Spinal cord (tissue), 10 donors: ENCODE results near the gene AP5Z1. TPM values are rescaled to one million over a fixed set of nuclear protein-coding genes. Genes with fewer than 3 reads are reported as not detected.

Experiments used
- DNase-seq, 6 donors: peaks; one replicate each; pipeline versions ENCODE4 v3.0.0 to v3.0.0-alpha.2; 2013 to 2015; ENCODE audit warnings: low spot score in 6 of 6, low read depth in 4 of 6
- H3K27ac ChIP-seq: one replicate; pipeline ENCODE4 v1.5.1; 2013; ENCODE audit warnings: low read depth, low read length, control low read depth
- H3K27me3 ChIP-seq: one replicate; pipeline ENCODE4 v1.6.1; 2013; ENCODE audit warnings: low read length; ENCODE audit not compliant: control insufficient read depth, insufficient read depth
- H3K36me3 ChIP-seq: one replicate; pipeline ENCODE4 v1.6.1; 2013; ENCODE audit warnings: low read length; ENCODE audit not compliant: control insufficient read depth, insufficient read depth
- H3K4me1 ChIP-seq: one replicate; pipeline ENCODE4 v1.6.1; 2013; ENCODE audit warnings: low read length; ENCODE audit not compliant: control insufficient read depth, insufficient read depth
- H3K4me3 ChIP-seq: one replicate; pipeline ENCODE4 v1.5.1; 2013; ENCODE audit warnings: low read depth, low read length, control low read depth
- H3K9me3 ChIP-seq: one replicate; pipeline ENCODE4 v1.6.1; 2013; ENCODE audit warnings: low read length; ENCODE audit not compliant: control insufficient read depth, insufficient read depth
- WGBS: methylation state at CpG from one replicate; pipeline ENCODE4 v1.1.5; 2013; ENCODE audit warnings: missing lambda C conversion rate; ENCODE audit not compliant: insufficient coverage; 5-methylcytosine and 5-hydroxymethylcytosine counted together
- polyA plus RNA-seq, 2 donors: library from polyadenylated mRNA; unstranded; fragments of 120-200 nt; gene quantifications; one replicate each; pipeline ENCODE4 v1.2.1, GENCODE V29; 2013; ENCODE audit not compliant: insufficient read length in 2 of 2
- total RNA-seq, 2 donors: library from RNA; depleted of rRNA in 1 of 2; stranded (reverse); fragments of 120-200 nt in 1 of 2; fragments of >200 nt in 1 of 2; gene quantifications; one replicate each; pipeline versions ENCODE4 v1.2.3 to v1.2.4, GENCODE V29; 2013 to 2014
- donor health status: healthy.

Gene AP5Z1
- total and polyA plus RNA-seq, 4 donors, result 11.5 to 40.0 (median 24.2) TPM

GRCh38 chr7:4774007-4774406 lies 1.4 kb upstream of the AP5Z1 start:
- Histone ChIP-seq H3K9me3 (no peaks in the 10 kb centered on the region), H3K27me3 (no peaks in the 10 kb centered on the region), H3K4me3 (no peak overlapping the region), H3K27ac (no peak overlapping the region), H3K36me3 (peaks cover 33% of the 10 kb centered on the region), H3K4me1 (peaks cover 21% of the 10 kb centered on the region)
- no peak for DNase-seq
- 90% methylated on average over 9 of the region's 12 CpGs for WGBS

GRCh38 chr7:4774658-4775249 lies 669 bp upstream of the AP5Z1 start:
- WGBS, result 10% methylated on average over 19 of the region's 24 CpGs
- no peaks in the 10 kb centered on the region for H3K27me3 ChIP-seq
- no peaks in the 10 kb centered on the region for H3K9me3 ChIP-seq
- DNase-seq, result peak in 1 of 6 donors; percentile 35
- peak overlapping the region; percentile 91 for H3K27ac ChIP-seq
- peaks cover 29% of the 10 kb centered on the region for H3K36me3 ChIP-seq
- peaks cover 21% of the 10 kb centered on the region for H3K4me1 ChIP-seq
- peak overlapping the region; percentile 99 for H3K4me3 ChIP-seq

GRCh38 chr7:4775848-4776623 lies 613 bp downstream of the AP5Z1 start:
- peaks cover 27% of the 10 kb centered on the region for H3K36me3 ChIP-seq
- no peak for DNase-seq
- H3K9me3 ChIP-seq, result no peaks in the 10 kb centered on the region
- H3K27ac ChIP-seq, result peak overlapping the region; percentile 91
- 10% methylated on average over 22 of the region's 32 CpGs for WGBS
- peak overlapping the region; percentile 99 for H3K4me3 ChIP-seq
- H3K4me1 ChIP-seq, result peaks cover 21% of the 10 kb centered on the region
- no peaks in the 10 kb centered on the region for H3K27me3 ChIP-seq

- no peak overlapping the region for H3K4me3 ChIP-seq
- no peak for DNase-seq
- H3K27ac ChIP-seq, result no peak overlapping the region
- H3K27me3 ChIP-seq, result no peaks in the 10 kb centered on the region
- H3K36me3 ChIP-seq, result peaks cover 43% of the 10 kb centered on the region
- H3K9me3 ChIP-seq, result no peaks in the 10 kb centered on the region
- H3K4me1 ChIP-seq, result peaks cover 21% of the 10 kb centered on the region
- no CpG with 5 or more reads among the region's 5 CpGs for WGBS
Observed at GRCh38 chr7:4779118-4779517, 3.7 kb downstream of the AP5Z1 start.

- Histone ChIP-seq H3K36me3 (peaks cover 67% of the 10 kb centered on the region), H3K4me1 (peaks cover 7% of the 10 kb centered on the region), H3K9me3 (no peaks in the 10 kb centered on the region), H3K27me3 (no peaks in the 10 kb centered on the region), H3K4me3 (no peak overlapping the region), H3K27ac (no peak overlapping the region)
- WGBS, result 93% methylated on average over 26 of the region's 27 CpGs
- DNase-seq, result no peak
Observed at GRCh38 chr7:4781366-4782069, 6.1 kb downstream of the AP5Z1 start.

GRCh38 chr7:4782333-4783291 lies 7.2 kb downstream of the AP5Z1 start:
- Histone ChIP-seq H3K36me3 (peaks cover 75% of the 10 kb centered on the region), H3K9me3 (no peaks in the 10 kb centered on the region), H3K27me3 (no peaks in the 10 kb centered on the region), H3K4me3 (no peak overlapping the region), H3K4me1 (peaks cover 4% of the 10 kb centered on the region), H3K27ac (no peak overlapping the region)
- no peak for DNase-seq
- 96% methylated on average over 29 of the region's 36 CpGs for WGBS

GRCh38 chr7:4783292-4783652 lies 7.8 kb downstream of the AP5Z1 start:
- WGBS, result 90% methylated on average over 14 of the region's 16 CpGs
- peaks cover 78% of the 10 kb centered on the region for H3K36me3 ChIP-seq

GRCh38 chr7:4783762-4784351 lies 8.4 kb downstream of the AP5Z1 start:
- H3K4me3 ChIP-seq, result no peak overlapping the region
- H3K27ac ChIP-seq, result no peak overlapping the region
- H3K27me3 ChIP-seq, result no peaks in the 10 kb centered on the region
- no peaks in the 10 kb centered on the region for H3K4me1 ChIP-seq
- no peak for DNase-seq
- 93% methylated on average over 40 of the region's 40 CpGs for WGBS
- H3K36me3 ChIP-seq, result peaks cover 82% of the 10 kb centered on the region
- no peaks in the 10 kb centered on the region for H3K9me3 ChIP-seq

More at GRCh38 chr7:4783292-4783652, 7.8 kb downstream of the AP5Z1 start:
- Histone ChIP-seq H3K4me1 (peaks cover under 1% of the 10 kb centered on the region), H3K4me3 (no peak overlapping the region), H3K27me3 (no peaks in the 10 kb centered on the region), H3K9me3 (no peaks in the 10 kb centered on the region), H3K27ac (no peak overlapping the region)
- no peak for DNase-seq

GRCh38 chr7:4784799-4785198 lies 9.4 kb downstream of the AP5Z1 start:
- Histone ChIP-seq H3K27ac (no peak overlapping the region), H3K4me1 (no peaks in the 10 kb centered on the region), H3K36me3 (peaks cover 91% of the 10 kb centered on the region), H3K27me3 (no peaks in the 10 kb centered on the region), H3K9me3 (no peaks in the 10 kb centered on the region), H3K4me3 (no peak overlapping the region)
- WGBS, result 93% methylated on average over 19 of the region's 19 CpGs
- DNase-seq, result no peak
